Embryonic facial prominence (tissue), 1 donor: Measurements from ENCODE around the gene NRCAM.
"Not testable (repeated sequence)": the region's sequence is repeated elsewhere in the genome, so short reads cannot be mapped to it uniquely, and the experiment has no call there.

Experiments
- DNase-seq: peaks from one replicate; pipeline ENCODE4 v3.0.0-alpha.2; 2016; ENCODE audit errors: extremely low spot score

Gene NRCAM

DNA sequence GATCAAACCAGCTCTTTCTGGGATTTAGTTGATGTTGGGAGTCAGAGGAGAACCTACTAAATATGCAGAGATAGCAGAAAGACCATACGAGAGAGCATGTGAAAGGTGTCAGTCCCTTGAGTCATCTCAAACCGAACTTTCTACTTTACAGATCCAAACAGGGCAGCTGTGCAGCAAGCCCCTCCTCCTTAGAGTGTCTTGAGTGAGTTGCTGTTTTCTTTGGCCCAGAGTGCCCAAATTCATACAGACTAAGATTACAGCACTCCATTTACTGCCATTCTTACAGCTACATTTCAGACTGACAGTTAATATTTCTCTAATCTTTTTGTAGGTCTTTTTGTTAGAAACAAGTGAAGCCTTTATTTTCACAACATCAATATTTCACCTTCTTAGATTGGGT lies 53.4 kb downstream of the NRCAM start:
- no peak for DNase-seq

DNA sequence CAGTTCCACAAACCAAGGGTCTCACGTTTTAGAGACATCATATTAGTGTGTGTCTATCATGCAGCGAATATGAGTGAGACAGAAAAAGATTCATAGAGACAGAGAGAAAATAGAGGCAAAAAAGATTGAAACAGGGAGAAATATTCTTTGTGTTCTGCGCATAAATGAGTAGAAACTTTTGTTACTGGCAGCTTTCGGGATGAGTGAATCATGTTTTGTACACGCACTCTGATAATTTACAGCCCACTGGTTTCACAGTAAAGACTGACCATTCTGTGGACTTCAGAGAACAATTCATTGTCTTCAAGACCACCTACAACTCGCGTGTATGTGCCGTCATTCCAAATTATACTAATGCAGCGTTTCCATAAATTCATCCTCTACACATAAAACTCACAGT lies 60.2 kb downstream of the NRCAM start:
- DNase-seq: no peak

DNA sequence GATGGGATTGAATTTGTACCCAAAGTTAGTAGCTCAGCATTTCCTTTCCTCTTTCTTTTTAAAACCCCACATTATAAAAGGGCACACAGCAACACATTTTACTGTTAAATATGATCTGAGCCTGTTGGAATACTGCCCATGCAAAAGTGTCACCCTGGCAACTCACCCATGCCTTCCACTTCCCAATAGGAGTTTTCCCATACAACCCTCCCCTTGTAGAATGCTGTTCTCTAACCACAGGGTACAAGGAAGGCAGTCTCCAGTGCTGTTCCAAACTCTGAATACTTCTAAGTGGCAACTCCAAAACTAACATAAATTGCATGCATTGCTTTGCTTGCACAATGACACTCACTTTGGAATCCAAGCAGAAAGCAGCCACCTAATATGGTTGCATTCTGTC lies 60.8 kb downstream of the NRCAM start:
- no peak for DNase-seq

DNA sequence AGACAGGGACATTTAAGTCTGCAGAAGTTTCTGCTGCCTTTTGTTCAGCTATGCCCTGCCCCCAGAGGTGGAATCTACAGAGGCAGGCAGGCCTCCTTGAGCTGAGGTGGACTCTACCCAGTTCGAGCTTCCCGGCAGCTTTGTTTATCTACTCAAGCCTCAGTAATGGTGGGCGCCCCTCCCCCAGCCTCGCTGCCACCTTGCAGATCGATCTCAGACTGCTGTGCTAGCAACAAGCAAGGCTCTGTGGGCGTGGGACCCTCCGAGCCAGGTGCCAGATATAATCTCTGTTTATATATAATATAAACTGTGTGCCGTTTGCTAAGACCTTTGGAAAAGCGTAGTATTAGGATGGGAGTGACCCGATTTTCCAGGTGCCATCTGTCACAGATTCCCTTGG lies 63.1 kb downstream of the NRCAM start:
- not testable (repeated sequence) for DNase-seq

DNA sequence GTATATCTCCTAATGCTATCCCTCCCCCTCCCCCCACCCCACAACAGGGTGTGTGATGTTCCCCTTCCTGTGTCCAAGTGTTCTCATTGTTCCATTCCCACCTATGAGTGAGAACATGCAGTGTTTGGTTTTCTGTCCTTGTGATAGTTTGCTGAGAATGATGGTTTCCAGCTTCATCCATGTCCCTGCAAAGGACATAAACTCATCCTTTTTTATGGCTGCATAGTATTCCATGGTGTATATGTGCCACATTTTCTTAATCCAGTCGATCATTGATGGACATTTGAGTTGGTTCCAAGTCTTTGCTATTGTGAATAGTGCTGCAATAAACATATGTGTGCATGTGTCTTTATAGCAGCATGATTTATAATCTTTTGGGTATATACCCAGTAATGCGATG lies 68.5 kb downstream of the NRCAM start:
- not testable (repeated sequence) for DNase-seq

DNA sequence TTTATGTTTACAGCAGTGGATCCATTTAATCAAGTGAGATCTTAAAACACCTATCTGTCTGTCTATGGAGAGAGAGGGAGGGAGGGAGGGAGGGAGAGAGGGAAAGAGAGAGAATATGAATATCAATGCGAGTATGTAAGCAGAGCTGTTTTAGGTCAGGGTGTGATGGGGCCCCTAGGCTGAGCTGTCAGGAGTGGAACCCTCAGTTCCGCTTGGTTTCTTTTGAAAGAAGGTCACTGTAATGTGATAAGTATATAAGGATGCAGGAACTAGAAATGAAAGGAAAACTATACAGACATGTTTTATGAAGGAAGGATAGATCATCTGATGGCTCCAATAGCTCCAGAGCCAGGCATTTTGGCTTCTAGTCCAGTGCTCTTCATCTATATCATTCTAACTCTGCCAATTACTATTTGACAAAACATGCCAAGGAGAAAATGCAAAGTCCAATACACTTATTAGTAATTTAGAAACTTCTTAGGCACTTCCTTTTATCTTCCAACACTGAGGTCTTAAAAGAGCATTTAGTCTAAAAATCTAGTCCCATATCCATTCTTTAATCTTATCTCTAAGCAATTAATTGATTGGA lies 70.3 kb downstream of the NRCAM start:
- no peak for DNase-seq

DNA sequence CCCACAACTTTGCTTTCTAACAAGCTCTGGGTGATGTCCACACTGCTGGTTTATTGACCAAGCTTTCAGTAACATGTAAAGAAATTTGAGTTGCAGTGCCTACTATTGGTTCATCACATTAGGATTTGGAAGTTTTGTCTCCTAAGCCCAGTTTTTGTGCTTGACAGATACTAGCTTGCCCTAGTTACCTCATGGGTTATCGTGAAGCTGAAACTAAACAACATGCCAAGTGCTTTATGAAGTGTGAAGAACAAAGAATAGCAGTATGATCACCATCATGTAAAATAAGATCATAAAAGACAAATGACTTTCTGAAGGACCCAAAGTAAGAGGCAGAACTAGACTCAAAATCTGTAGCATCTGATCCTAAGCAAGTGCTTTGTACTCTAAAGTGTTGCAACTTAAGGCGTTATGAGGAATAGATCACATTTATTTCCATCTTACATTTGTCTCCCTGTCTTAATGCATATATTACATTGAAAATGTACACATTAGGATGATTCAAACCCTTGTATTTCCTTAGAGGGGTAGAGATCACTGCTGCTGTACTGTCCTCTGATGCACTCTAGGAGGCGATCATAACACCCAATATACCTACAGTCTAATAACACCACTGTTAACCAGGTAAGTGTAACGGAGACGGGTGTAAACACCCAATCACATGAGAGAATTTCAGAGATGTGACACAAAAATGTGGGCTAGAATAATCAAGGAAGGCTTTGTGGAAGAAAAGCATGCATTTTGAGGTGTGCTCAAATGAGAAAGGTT lies 71.3 kb downstream of the NRCAM start:
- no peak for DNase-seq

DNA sequence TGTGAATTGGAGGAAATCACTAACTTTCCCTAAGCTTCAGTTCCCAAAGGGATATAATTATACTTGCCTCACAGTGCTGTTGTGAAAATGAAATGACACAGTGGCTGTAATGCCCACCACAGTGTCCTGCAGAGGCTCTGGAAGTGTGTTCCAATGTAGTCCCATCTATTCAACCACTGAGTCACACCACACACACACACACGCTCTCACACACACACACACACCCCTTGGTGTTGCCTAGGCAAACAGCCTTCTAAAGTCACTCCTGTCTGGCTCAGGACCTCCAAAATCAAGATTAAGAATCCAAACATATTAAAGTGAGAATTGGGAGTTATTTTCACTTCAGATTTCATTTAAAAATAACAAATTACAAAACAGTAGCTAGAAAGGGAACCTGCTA lies 73.3 kb downstream of the NRCAM start:
- DNase-seq: no peak

DNA sequence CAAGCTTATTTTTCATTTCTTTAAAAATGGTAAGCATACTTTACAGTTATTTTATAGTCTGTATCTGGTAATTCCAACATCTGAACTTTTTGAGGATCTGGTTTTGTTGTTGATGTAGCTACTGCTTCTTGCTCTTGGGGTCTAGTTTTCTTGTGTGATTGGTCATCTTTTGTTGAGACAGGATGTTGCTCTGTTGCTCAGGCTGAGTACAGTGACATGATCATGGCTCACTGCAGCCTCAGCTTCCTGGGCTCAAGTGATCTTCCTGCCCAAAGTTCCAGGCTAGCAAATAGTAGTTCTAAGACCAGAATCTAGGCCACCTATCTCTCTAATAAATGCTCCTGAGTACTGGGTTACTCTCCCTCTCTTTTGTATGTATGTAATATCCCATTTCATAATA lies 75.7 kb downstream of the NRCAM start:
- no peak for DNase-seq

DNA sequence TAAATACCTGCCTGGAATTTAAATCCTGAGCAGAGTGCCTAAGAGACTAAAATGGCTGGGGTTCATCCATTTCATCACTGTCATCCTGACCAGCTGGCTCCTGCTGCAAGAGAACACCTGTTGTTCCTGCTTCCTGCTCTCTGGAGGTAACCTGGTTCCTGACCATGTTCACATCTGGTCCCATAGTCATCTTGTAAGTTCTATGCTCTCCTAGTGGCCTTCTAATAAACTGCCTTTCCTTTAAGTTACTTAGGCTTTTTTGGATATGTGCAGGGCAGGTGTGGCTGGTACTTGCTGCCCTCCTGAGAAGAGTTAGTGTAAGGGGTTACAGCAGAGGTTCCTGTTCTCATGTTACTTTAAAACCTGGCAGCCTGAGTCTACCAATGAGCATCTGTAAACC lies 80.0 kb downstream of the NRCAM start:
- no peak for DNase-seq

DNA sequence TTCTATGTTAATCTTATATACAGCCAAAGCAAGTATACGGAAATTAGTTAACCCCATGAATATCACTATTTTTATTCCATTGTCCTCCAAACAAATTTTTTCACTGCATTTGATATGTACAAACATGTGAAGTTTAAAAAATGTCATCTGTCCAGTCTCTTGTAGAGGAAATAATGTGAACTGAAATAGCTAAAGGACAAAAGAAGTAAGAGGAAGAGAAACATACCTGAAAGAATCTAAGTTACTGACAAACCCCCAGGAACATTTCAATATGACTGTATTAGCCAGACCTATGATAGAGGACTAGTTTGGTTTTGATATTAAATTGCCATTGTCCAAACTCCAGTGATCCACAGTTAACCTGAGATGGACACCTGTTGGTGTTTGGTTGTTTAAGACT lies 80.6 kb downstream of the NRCAM start:
- DNase-seq: no peak

DNA sequence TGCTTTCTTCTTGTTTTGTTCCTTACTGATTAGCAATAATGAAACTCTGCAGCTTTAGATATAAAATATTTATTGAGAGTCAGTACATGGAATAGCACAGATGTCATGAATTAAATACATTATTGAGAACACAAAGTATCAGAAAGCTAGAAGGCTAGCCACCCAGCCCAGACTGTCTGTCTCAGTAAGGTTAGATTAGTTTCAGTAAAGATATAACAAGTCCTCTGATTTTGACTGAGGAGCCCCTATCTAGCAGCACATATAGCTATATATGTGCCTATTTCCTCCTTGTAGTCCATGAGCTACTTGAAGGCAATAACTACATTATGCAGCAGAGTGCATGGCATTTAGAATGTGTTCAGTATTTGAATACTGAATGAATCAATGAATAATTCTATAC lies 81.3 kb downstream of the NRCAM start:
- DNase-seq: no peak

DNA sequence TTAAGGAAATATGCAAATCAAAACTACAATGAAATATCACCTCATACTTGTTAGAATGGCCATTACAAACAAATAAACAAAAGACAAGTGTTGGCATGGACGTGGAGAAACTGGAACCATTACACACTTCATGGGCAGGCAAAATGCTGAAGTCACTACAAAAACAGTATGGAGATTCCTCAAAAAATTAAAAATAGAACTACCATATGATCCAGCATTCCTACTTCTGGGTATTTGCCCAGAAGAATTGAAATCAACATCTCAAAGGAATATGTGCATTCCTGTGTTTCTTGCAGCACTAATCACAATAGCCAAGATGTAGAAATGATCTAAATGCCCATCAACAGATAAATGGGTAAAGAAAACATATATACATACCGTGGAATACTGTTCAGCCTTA lies 83.6 kb downstream of the NRCAM start:
- DNase-seq: no peak

DNA sequence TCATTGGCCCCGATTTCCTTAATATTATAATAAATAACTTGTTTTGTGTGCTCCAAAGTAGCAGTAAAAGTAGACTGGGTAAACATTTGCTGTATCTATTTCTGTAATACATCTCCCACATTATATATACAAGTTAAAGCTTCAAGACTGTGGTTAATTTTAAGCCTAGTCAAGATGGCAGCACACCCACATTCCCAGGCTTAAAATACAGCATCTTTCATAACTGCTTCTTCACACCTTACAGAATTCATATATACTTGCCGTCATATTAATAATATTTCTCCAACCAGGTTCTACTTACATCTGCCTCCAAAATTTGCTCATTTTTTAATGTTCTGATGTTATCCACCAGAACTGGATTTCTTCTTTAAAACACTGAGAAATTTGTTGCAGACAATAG lies 85.6 kb downstream of the NRCAM start:
- no peak for DNase-seq

DNA sequence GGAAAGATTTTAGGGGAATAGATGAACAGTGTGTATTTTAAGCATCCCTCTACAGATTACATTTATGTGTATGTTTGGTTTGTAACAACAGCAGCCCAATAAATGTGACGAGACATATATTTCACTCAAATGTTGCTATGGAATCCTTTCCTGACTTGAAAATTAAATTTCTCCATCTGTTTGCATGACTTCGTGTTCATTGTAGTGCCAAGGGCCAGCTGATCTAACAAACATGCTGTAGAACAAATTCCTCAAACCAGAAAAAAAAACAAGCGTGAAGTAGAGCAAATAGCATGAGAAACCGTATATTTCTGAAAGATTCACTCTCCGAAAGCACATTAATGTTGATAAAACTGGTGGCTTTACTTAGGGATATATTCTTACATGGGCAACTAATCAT lies 87.8 kb downstream of the NRCAM start:
- no peak for DNase-seq

DNA sequence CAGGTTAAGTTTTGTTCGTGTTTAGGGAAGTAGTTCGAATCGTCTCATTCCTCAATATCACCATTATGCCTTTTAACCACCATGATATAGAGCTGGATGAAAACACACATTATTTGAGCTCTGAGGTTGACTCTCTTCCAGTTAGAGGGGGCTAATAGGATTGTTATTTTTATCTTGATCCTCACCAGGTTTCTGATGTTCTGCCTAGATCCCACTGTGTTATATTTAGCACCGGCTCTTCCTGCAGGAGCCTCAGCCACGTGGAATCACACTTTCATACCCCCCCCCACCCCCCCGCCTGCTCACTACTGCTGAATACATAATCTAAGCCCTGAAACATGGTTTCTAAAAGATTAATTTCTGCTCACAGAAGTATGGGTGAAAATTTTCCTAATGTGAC lies 88.3 kb downstream of the NRCAM start:
- DNase-seq: no peak

DNA sequence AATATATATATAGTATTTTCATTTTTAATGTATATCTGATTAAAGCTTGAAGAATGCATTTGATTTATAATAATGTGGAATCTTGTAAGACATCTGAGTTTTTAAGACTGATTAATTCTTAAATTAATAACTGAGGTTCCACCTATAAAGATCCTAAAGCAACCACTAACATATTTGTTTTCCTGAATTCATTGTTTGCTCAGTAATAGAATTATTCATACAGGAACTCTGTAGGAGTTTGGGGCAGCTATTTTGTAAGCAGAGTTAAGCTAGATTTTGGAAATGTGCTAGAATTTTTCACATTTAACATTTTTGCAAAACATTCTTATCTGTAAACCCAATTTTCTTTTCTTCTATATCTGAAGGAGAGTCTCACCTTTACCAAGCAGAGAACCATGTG lies 88.9 kb downstream of the NRCAM start:
- no peak for DNase-seq

DNA sequence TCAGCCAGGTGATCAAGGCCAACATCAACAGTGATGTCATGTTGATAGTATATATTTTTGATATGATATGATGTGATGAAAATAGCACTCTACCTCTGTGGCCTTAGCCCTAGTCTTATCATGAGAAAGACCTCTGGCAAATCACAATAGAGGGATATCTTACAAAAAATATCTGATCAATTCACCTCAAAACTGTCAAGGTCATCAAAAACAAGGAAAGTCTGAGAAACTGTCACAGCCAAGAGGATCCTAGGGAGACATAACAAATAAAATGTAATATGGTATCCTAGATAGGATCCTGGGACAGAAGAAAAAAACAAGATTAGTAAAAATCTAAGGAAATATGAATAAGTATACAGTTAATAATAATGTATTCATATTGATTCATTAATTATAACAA lies 92.6 kb downstream of the NRCAM start:
- no peak for DNase-seq

DNA sequence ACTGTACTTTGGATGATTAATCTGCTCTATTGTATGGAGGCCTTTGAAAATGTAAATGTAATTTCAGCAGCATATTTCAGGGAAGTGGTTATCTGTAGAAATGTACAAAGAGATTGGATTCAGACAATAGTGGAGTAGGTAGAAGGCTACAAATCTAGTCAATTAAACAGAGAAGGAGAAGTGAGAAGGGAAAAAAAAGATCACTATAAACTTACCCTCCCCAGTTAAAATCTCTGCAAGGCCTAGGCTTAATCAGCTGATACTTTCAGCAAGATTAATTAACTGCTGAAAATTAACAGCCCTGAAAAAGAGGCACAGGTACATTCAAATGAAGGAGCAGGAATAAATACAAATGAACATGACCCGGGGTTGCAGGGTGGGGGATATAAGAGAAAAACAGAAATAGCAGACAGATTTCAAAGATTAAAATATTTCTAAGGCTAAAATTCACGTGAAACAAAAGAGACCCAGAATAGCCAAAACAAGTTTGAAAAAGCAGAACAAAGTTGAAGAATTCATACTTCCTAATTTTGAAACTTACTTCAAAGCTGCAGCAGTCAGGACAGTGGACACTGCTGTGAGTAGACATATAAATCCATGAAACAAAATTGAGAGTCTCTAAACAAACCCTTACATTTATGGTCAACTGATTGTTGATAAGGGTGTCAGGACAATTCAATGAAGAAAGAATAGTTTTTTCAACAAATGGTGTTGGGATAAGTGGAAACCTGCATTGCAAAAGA lies 96.0 kb downstream of the NRCAM start:
- DNase-seq: no peak

DNA sequence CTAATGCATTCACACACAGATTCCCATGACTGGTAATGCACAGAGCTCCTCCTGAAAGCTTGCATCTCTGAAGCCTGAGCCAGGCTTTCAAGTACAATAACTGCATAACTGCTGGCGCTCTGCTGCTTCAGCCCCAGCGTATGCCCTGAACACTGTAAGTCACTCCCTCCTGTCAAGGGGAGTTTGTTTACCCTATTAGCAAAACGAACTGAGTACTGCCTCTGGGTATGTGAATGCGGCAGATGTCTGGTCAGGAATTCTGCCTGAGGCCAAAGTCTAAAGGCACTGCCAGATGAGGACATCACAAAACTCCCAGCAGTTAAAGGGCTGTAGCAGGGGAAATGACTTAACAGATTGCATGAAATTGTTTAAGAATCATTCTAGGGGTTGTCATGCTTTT lies 97.7 kb downstream of the NRCAM start:
- no peak for DNase-seq

DNA sequence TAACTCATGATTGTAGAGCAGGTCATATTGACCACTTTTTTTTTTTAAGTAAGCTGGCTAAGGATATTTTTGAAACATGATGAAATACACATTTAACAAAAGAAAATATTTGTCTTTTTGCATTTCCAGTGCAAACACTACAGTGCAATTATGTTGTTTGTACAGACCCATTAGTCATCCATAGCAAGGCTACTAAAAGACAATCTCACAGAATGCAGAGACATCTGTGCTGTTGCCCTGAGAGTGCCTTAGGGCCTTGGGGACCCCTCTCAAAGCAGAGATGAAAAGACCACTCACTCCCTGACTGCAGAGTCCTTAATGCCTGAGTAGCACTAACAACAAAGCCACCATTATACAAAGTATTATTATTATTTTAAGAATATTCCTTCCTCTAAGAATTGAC lies 104.5 kb downstream of the NRCAM start:
- DNase-seq: no peak

DNA sequence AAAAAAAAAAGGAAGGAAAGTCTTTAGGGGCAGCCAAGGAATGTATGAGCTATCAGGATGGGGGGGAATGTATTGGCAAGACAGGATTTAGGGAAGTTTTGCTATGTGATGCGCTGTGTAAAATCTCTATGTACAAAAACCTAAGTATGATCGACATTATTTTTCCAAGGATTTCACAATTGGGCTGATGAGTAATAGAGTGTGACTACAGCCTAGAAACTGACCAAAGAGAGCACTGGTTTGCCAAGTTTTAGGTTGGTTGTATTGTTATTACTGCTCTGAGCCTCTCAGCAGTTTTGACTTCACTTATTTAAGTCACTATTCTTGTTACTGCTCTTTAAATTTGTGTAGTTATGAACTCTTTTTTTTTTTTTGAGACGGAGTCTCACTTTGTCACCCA lies 107.3 kb downstream of the NRCAM start:
- DNase-seq: no peak

DNA sequence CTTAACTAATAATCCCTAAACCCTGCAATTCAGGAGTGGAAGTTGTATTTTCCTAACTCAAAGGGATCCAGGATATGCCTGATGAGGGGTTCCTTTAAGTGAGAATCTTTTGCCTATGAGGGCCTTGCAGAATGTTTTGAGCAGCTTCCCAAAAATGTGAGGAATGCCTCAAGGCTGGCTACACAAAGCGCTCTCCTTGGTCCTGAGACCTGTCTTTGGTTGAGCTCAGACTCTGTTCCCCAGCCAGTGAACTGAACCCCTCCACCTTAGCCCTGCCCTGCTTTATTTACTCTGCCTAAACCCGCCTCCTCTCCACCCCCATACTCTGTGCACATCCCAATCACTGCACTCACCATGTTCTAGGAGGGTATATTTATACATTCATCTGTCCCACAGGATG lies 108.6 kb downstream of the NRCAM start:
- DNase-seq: peak; percentile 13
